GM12801 (cell line): ENCODE measurements around the gene FUT8.

Experiments
- CTCF ChIP-seq: IDR thresholded peaks from one replicate; pipeline ENCODE4 v1.5.1; 2011; ENCODE audit warnings: control low read depth; ENCODE audit not compliant: insufficient read length; ENCODE audit errors: extremely low read depth

FUT8 gene

GRCh38 chr14:65623759-65624158, 211.2 kb downstream of the FUT8 start:
- no peak for TF ChIP-seq CTCF

GRCh38 chr14:65627315-65627714, 214.8 kb downstream of the FUT8 start:
- no peak for TF ChIP-seq CTCF

GRCh38 chr14:65628664-65629063, 216.1 kb downstream of the FUT8 start:
- no peak for TF ChIP-seq CTCF

- TF ChIP-seq CTCF: no peak
These were observed 218.5 kb downstream of the FUT8 start for GRCh38 chr14:65631040-65631439.

GRCh38 chr14:65632487-65632886, 220.0 kb downstream of the FUT8 start:
- TF ChIP-seq CTCF: no peak

GRCh38 chr14:65637780-65638179, 225.2 kb downstream of the FUT8 start:
- TF ChIP-seq CTCF: no peak

GRCh38 chr14:65639216-65639615, 226.7 kb downstream of the FUT8 start:
- TF ChIP-seq CTCF: no peak

GRCh38 chr14:65650826-65651225, 238.3 kb downstream of the FUT8 start:
- TF ChIP-seq CTCF: no peak
